ENCODE measurements around the gene HOTAIR.

HOTAIR gene

GRCh38 chr12:53998900-53999236 lies 24.1 kb upstream of the HOTAIR start:
- DNase-seq = no peak

GRCh38 chr12:53998110-53998899 lies 23.6 kb upstream of the HOTAIR start:
- DNase-seq = no peak

- no peak for DNase-seq
These were observed 22.7 kb upstream of the HOTAIR start for GRCh38 chr12:53997204-53998109.

GRCh38 chr12:53996240-53997203 lies 21.8 kb upstream of the HOTAIR start:
- DNase-seq = no peak

- DNase-seq = peak in 1 of 2 experiments; percentile 16
These were observed 20.9 kb upstream of the HOTAIR start for GRCh38 chr12:53995378-53996239.

GRCh38 chr12:53995002-53995377 lies 20.2 kb upstream of the HOTAIR start:
- DNase-seq = no peak

GRCh38 chr12:53994264-53995001 lies 19.7 kb upstream of the HOTAIR start:
- DNase-seq = no peak

- DNase-seq = no peak
These were observed 19.2 kb upstream of the HOTAIR start for GRCh38 chr12:53994009-53994263.

GRCh38 chr12:53993162-53994008 lies 18.6 kb upstream of the HOTAIR start:
- no peak for DNase-seq

GRCh38 chr12:53992377-53992889 lies 17.7 kb upstream of the HOTAIR start:
- DNase-seq = no peak

GRCh38 chr12:53991077-53991460 lies 16.3 kb upstream of the HOTAIR start:
- no peak for DNase-seq

- no peak for DNase-seq
These were observed 15.7 kb upstream of the HOTAIR start for GRCh38 chr12:53990311-53991076.

GRCh38 chr12:53989227-53990113 lies 14.7 kb upstream of the HOTAIR start:
- peak in 1 of 2 experiments; percentile 8 for DNase-seq

- DNase-seq = no peak
These were observed 13.9 kb upstream of the HOTAIR start for GRCh38 chr12:53988541-53989226.

- DNase-seq = no peak
These were observed 13.1 kb upstream of the HOTAIR start for GRCh38 chr12:53987787-53988230.

- DNase-seq = no peak
These were observed 12.1 kb upstream of the HOTAIR start for GRCh38 chr12:53986686-53987483.
